ENCODE measurements around the gene DESI2.

DNA sequence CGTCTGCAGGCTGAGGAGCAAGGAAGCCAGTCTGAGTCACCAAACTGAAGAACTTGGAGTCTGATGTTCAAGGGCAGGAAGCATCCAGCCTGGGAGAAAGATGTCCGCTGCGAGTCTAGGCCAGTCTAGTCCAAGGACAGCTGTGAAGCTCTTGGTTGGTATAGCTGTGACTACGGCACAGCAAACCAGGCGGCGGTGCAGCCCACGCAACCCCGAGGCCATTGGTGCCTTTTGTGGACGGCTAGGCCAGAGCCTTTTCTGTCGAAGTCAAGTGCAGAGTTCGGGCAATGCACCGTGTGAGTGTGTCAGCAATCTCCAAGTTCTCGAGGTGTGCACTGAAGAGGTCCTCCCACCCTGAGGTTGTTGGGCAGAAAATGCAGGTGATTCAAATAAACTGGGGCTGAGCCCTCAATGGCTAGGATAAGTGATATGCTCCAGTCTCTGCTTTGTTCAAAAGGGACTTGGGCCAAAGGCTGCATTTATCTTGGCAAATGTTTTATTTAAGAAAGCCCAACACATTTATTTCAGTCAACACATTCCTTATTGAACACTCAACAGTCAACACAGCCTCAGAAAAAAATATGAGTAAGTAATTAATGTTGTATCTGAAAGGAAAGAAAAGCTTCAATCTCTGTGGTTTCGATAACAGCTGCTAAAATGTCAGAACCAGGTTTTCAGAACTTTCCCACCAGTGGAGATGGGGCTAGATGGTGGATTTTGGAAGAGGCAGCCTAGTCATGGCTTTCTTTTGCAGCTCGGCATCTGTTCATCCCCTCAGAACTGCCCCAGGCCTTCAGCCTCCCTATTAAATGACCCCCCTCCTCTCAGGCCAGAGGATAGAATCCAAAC, 104.4 kb downstream of the DESI2 start:
- TF ChIP-seq POLR2AphosphoS5 (IDR thresholded peaks at IDR 0.05; ENCODE audit: low read depth, low read length) (no peak), POLR2A (IDR thresholded peaks at IDR 0.05; ENCODE audit: low read depth, low read length) (no peak)

Data from GM12892 (cell line).